Left lung (tissue), 10 donors: Measurements from ENCODE around the gene ITGB5. TPM values are rescaled to one million over a fixed set of nuclear protein-coding genes. Genes with fewer than 3 reads are reported as not detected.

Source experiments
- ATAC-seq: fragments of 200-7000 bp; cut with Tn5 transposase; one replicate; pipeline ENCODE4 v1.9.1; 2020; ENCODE audit warnings: moderate library complexity
- DNase-seq, 4 donors: peaks; one replicate each; pipeline ENCODE4 v3.0.0-alpha.2; 2013 to 2020
- H3K27ac ChIP-seq, 2 donors: fragments of 200-600 bp; sonication (generic) in 1 of 2; one replicate each; pipeline versions ENCODE4 v1.5.0 to v1.8.0; 2020 to 2021
- H3K27me3 ChIP-seq, 2 donors: fragments of 200-600 bp; sonication (generic) in 1 of 2; one replicate each; pipeline versions ENCODE4 v1.5.0 to v1.8.0; 2020 to 2021
- H3K36me3 ChIP-seq, 2 donors: fragments of 200-600 bp; sonication (generic) in 1 of 2; one replicate each; pipeline versions ENCODE4 v1.5.0 to v1.8.0; 2020 to 2021
- H3K4me1 ChIP-seq, 2 donors: fragments of 200-600 bp; one replicate each; pipeline ENCODE4 v1.8.0; 2021
- H3K4me3 ChIP-seq, 2 donors: fragments of 200-600 bp; sonication (generic) in 1 of 2; one replicate each; pipeline versions ENCODE4 v1.5.0 to v1.8.0; 2020 to 2021; ENCODE audit warnings: mild to moderate bottlenecking in 1 of 2
- H3K9me3 ChIP-seq, 2 donors: fragments of 200-600 bp; sonication (generic) in 1 of 2; one replicate each; pipeline versions ENCODE4 v1.5.0 to v1.8.0; 2020 to 2021
- CTCF ChIP-seq, 2 donors: fragments of 200-600 bp; sonication (generic) in 1 of 2; IDR thresholded peaks; one replicate each; pipeline versions ENCODE4 v1.5.0 to v1.8.0; 2021; ENCODE audit warnings: antibody characterized with exemption in 2 of 2
- intact Hi-C, 2 donors: fragments of 100-400 bp; cut with DNase I; formaldehyde crosslinking; loops; one replicate each; pipeline versions ENCODE4 v1.11.2 to v1.14.2; 2022
- polyA plus RNA-seq, 6 donors: library from polyadenylated mRNA; unstranded; fragments of 120-200 nt; gene quantifications; one replicate each; pipeline ENCODE4 v1.2.1, GENCODE V29; 2013; ENCODE audit not compliant: insufficient read length in 6 of 6
- total RNA-seq, 2 donors: library from RNA; stranded (reverse); fragmentation: NEBNext Ultra II Directional; extraction: Animal tissue kit (Norgen Biotek cat#: 25700); gene quantifications; one replicate each; pipeline ENCODE4 v1.2.1, GENCODE V29; 2021
- donor health status: DM: no; HTN: yes; CAD: no.
- donor health status: DM: no; HTN: no; CAD: no.

Gene ITGB5
- total and polyA plus RNA-seq, 8 donors: 54.8 to 142 (median 67.4) TPM

DNA sequence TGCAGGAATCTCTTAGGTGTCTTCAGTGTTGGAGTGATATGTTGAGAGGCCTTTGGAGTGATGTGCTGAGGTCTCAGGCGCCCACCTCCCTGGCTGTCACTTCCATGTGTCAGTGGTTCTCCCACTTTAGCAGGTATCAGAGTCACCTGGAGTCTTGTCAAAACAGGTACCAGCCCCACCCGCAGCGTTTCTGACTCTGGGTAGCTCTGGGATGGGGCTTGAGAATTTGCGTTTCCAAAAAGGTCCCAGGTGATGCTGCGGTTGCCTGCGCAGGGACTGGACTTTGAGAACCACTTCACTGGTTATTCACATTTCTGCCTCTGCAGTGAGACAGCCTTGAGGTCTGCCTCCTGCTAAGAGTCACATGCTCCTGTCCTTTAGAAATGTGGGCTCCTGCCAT lies 141.4 kb downstream of the ITGB5 start:
- Histone ChIP-seq H3K36me3 (peaks cover 0 to 67% of the 10 kb centered on the region in 2 donors), H3K4me3 (no peak overlapping the region), H3K9me3 (no peaks in the 10 kb centered on the region), H3K4me1 (no peaks in the 10 kb centered on the region), H3K27me3 (no peaks in the 10 kb centered on the region), H3K27ac (no peak overlapping the region)
- no peak for TF ChIP-seq CTCF (IDR thresholded peaks at IDR 0.05)
- intact Hi-C loops: no loop called here
- DNase-seq: no peak
- ATAC-seq: no peak

DNA sequence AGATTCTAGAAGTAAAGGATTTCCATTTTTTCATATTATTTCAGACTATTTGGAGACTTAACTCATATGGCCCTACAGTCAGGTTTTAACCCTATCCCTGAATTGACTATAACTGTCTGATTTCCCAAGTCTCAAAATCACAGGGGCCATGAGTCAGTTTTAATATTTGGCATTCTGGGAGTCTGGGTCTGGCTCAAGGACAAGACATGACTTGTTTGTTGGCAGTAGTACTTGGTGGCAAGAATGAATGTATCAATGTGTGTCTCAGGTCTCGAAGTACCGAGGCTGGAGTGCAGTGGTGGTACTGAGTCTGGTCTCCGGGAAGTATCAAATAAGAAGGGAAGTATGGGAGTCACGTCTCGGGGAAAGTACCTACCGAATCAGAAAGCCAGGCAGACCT lies 146.1 kb downstream of the ITGB5 start:
- H3K27me3 ChIP-seq: no peaks in the 10 kb centered on the region
- peaks cover 0 to 96% of the 10 kb centered on the region in 2 donors for H3K36me3 ChIP-seq
- no peak overlapping the region for H3K4me3 ChIP-seq
- H3K9me3 ChIP-seq: no peaks in the 10 kb centered on the region
- no peak for TF ChIP-seq CTCF (IDR thresholded peaks at IDR 0.05)
- ATAC-seq: no peak
- DNase-seq: no peak
- intact Hi-C loops: no loop called here
- no peak overlapping the region for H3K27ac ChIP-seq
- H3K4me1 ChIP-seq: no peaks in the 10 kb centered on the region

DNA sequence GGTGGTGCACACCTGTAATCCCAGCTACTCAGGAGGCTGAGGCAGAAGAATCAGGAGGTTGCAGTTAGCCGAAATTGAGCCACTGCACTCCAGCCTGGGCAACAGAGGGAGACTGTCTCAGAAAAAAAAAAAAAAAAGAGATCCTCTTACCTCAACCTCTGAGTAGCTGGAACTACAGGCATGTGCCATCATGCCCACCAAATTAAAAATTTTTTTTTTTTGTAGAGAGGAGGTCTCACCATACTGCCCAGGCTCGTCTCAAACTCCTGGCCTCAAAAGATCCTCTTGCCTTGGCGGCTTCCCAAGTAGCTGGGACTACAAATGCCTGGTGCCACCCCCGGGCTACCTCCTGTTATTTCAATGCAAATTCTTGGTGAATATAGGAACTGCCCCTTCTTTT lies 155.4 kb downstream of the ITGB5 start:
- intact Hi-C loops: no loop called here
- TF ChIP-seq CTCF (IDR thresholded peaks at IDR 0.05): no peak
- Histone ChIP-seq H3K9me3 (no peaks in the 10 kb centered on the region), H3K36me3 (peaks cover 0 to 20% of the 10 kb centered on the region in 2 donors), H3K4me3 (no peak overlapping the region), H3K27ac (no peak overlapping the region), H3K4me1 (peaks cover 9 to 17% of the 10 kb centered on the region in 2 donors), H3K27me3 (peaks cover 0 to 21% of the 10 kb centered on the region in 2 donors)
- no peak for DNase-seq
- no peak for ATAC-seq

GRCh38 chr3:124730941-124731297 lies 156.2 kb downstream of the ITGB5 start:
- H3K4me3 ChIP-seq: peak overlapping the region; percentile 77 to 79
- peak; percentile 7 for ATAC-seq
- no peak for DNase-seq
- peaks cover 0 to 29% of the 10 kb centered on the region in 2 donors for H3K27me3 ChIP-seq
- peaks cover 0 to 13% of the 10 kb centered on the region in 2 donors for H3K36me3 ChIP-seq
- intact Hi-C loops: no loop called here
- H3K4me1 ChIP-seq: peaks cover 9 to 17% of the 10 kb centered on the region in 2 donors
- peak overlapping the region; percentile 41 to 75 for H3K27ac ChIP-seq
- no peak for TF ChIP-seq CTCF (IDR thresholded peaks at IDR 0.05)
- H3K9me3 ChIP-seq: no peaks in the 10 kb centered on the region

DNA sequence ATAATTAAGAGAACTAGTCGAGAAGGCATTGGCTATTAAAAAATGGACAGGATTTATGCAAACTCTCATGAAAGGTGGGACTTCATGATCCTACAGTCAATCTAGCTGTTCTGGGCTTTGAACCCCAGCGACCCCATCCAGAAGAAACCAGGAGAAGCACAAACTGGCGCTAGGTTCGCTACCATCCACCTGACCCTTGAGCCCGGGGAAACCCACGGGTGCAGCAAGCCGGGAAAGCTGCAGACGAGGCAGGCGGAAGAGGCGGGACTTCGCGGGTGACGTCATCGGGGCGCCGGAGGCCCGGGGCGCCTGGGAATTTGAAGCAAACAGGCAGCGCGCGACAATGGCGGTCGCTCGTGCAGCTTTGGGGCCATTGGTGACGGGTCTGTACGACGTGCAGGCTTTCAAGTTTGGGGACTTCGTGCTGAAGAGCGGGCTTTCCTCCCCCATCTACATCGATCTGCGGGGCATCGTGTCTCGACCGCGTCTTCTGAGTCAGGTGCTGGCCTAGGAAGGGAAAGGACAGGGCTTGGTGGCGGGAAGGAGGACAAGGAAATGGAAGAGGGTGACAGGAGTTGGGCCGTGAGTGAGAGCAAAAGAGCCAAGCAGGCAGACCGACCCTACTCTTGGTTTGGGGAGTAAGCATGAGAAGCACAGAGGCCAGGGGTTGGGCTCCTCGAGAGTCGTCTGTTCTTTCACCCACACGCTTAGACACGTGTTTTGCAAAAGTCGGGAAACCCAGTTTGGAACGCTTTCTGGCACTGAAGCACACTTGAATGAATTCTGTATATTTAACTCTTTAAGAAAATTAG lies 156.8 kb downstream of the ITGB5 start, which contains the start of gene UMPS:
Gene UMPS, plus strand, starts transcription at position 324 of the 812 bp plus-strand sequence. Its CDS starts 20 bp downstream, at position 344.
- intact Hi-C loops: no loop called here

More for the DNA sequence above, 156.8 kb downstream of the ITGB5 start, which contains the start of gene UMPS:
- H3K4me3 ChIP-seq: peak within 1 kb of the TSS; percentile 77 to 79
- H3K27me3 ChIP-seq: peaks cover 0 to 33% of the 10 kb centered on the region in 2 donors
- TF ChIP-seq CTCF (IDR thresholded peaks at IDR 0.05): no peak
- no peaks in the 10 kb centered on the region for H3K9me3 ChIP-seq
- peaks cover 0 to 7% of the 10 kb centered on the region in 2 donors for H3K36me3 ChIP-seq
- peak; percentile 83 to 99 (median 92) for DNase-seq
- ATAC-seq: peak; percentile 99
- H3K4me1 ChIP-seq: peaks cover 9 to 17% of the 10 kb centered on the region in 2 donors
- peak within 1 kb of the TSS; percentile 41 to 75 for H3K27ac ChIP-seq
